GM19463 (cell line): ENCODE results near the gene XXYLT1.

Source experiments
- ATAC-seq: cut with Tn5 transposase; IDR thresholded peaks from one replicate; pipeline ENCODE4 v1.9.1; 2021; ENCODE audit warnings: mild to moderate bottlenecking, moderate library complexity; ENCODE audit not compliant: unreplicated experiment

XXYLT1 gene

DNA sequence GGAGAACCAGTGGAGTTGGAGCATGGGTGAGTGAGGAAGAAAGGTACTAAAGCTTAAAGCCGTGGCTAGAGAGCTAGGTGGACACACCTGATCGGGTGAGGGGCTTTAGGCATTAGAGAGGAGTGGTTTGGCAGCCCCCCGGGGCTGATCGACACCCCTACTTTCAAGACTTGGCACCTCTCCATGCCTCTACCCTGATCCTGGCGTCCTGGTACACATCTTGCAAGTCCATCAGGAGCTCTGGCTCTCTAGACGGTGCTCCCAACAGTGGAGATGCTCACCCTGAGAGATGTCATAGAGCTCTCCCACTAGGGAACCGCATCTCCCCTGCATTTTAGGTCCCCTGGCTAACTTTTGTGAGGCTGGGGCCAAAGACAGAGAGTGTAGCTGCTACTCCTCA is 98.1 kb downstream of the XXYLT1 start:
- no peak for ATAC-seq

DNA sequence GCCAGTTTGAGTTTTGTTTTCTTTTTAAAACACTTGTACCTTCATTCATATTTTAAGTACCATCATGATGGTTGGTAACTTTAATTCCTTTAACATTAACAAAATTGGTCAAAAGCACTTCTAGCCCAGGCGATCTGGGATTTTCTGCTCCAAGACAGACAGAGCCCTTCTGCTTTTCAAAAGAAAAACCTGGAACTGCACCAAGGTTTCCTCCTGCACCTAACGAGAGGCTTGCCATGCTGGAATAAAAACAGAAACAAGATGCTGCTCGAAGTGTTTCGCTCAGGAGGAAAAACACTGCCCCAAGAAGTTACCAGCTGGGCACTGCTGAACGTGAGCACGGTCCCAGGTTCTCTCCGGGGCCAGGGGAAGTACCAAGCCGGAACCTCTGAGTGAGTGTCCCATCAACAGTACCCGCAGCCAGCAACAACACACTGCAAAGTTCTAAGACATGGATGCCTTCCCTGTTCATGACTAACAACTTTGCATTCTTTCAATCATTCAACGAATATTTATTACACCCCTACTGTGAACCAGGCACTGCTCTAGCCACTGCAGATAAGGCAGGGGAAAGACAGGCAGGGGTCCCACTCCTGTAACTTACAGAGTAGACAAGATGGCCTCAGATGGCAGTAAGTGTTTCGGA is 98.8 kb downstream of the XXYLT1 start:
- ATAC-seq, result no peak

DNA sequence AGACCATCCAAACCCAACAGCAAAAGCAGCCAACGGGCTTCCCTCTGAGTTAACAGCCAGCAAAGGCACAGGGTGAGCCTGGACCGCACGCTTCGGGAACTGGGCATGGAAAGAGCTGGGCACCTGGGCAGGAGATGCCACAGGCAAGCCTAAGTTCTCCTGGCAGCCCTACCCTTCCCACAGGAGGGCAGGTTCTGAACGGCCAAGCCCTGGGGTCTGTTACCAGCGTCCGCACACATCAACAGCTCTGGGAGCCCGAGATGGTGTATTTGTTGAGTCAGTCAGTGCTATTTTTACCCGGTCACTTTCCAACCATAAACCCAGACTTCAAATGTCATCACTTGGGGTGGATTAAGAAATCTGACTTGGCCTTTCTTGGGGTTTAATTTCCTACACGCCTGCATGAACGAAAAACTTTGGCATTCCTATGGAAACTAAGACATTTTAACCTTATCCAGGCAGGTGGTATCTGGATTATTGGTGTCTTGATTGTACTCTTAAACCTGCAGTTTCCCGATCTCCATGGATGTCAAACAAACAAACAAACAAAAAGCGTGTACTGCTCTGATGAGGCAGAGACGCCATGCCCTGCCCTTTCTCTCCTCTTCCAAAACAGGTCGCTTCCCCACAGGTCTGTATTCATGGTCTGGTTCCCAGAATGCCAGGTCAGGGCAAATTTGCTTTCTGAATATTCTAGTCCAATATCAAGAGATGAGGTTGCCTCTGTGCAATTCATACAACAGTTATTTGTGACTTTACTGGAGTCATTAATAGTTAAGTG is 99.7 kb downstream of the XXYLT1 start:
- ATAC-seq, result no peak

DNA sequence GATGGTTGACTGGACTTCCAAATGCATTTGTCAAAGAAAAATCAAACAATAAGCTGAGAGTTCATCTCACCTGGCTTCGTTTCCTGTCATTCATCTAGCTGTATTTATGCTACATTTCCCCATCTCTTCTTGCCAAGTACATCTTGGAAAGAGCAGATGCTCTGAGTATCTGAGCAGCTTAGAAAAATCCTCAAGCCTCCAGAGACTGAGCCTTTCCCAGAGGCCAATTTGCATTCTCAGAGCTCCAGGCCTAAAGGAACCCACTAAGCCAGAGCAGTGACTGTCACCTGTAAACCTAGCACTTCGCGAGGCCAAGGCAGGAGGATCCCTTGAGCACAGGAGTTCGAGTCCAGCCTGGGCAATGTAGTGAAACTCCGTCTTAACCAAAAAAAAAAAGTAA is 100.5 kb downstream of the XXYLT1 start:
- no peak for ATAC-seq

DNA sequence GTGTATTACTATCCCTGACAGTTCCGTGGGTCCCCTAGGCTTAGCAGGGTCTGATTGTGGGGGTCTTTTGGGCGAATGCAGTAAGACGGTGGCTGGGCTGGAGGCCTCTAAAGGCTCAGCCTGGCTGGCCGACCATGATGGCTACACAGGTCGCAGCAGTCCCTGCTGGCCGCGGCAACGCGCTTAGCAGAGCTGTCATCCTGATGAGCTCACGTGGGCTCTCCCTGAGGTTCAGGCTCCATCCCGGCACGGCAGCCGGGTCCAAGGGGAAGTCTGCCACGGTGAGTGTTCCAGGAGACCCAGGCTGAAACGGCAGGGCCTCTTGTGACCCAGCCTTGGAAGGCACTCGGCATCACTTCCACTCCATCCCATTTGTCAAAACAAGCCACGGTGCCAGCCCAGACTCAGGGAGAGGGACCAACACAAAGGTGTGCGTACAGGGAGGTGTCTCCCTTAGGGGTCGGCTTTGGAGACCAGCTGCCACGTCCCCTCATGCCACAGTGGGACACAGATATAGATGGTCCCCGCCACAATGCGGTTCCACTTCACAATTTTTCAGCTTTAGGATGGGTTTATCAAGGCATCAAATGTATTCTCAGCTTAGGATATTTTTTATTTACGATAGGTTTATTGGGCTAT is 101.8 kb downstream of the XXYLT1 start:
- no peak for ATAC-seq

DNA sequence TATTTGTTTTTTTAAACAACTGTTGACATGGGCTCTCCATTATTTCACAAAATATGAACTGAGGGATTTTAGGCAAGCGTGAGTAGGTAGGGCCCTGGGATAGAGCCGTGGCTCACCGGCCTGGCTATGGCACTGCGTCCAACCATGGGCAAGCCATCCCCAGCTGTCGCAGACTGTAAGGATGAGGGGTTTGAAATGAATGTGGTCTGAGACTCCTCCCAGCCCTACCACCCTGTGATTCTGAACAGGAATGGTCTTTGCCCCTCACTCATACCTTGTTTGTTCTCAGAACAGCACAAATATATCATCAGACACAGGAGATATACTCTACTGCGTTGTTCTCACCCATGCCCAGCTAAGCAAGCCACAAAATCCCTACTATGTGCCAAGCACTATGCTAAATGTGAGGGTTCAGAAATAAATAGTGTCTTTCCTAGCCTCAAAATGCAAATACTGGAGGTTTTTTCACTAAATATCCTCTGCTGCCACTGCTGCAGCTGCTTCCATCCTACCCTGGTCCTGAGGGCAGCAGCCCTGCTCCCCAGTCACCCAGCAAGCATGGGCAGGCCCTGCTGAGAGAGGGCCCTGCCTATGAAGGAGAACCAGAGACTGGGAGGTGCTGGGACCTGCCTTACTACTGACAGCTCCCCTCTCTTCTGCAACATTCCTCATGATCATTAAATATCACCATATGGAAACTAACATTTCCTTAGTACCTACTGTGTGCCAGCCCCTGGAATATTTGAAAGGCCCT is 102.8 kb downstream of the XXYLT1 start:
- no peak for ATAC-seq

DNA sequence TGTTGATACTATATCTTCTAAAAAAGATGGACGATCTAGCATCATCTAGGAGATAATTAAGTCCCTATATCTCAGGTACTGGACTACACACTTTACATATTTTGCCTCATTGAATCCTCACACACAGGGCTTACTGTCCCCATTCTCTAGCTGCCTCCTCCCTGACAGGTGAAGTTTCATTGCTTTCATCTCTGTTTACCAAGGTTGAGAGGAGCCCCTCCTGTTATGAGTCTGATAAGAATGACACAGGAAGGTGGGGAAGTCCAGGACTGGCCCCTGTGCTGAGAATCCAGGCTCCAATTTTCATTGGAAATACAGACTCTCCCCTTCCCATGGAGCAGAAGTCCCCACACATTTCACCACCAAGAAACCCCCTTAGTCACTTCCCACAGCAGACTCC is 105.2 kb downstream of the XXYLT1 start:
- ATAC-seq, result no peak

DNA sequence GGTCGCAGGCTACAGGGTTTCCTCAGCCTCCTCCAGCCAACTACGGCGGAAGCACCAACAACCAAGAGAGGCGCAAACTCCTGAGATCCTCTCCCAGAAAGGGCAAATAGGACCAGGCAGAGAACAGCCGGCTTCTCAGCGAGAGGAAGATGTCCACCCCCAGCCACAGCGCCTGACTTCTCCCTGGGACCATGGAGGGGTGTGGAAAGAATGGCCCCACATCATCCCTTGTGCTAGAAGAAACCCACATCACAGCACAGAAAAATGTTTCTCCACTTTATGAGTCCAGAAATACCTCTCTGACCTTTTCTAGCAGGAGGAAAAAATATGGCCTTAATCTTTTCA is 105.7 kb downstream of the XXYLT1 start:
- no peak for ATAC-seq

DNA sequence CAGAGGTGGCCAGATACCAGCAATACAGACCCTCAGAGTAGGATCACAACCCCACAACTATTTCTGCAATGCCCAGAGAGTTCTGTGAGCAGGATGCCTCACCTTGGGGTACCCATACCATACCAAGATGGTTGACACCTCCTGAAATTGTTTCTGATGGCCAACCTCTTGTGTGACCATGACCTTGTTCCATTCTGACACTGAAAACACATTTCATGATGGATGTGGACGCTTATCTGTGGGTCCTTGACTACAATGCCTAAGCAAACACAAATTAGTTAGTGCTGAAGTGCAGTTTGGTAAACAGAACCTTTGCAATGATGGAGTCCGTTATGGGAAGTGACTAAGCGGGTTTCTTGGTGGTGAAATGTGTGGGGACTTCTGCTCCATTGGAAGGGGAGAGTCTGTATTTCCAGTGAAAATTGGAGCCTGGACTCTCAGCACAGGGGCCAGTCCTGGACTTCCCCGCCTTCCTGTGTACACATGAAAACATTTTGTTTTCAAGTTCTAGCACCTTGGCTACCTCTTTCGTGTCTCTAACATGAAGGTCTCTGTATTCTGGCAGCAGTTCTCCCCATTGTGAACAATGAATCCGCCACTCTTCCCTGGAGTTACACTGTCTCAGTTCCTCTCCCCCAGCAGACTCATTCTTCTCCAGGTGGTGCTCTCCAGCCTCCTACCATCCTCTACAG is 106.2 kb downstream of the XXYLT1 start:
- no peak for ATAC-seq

DNA sequence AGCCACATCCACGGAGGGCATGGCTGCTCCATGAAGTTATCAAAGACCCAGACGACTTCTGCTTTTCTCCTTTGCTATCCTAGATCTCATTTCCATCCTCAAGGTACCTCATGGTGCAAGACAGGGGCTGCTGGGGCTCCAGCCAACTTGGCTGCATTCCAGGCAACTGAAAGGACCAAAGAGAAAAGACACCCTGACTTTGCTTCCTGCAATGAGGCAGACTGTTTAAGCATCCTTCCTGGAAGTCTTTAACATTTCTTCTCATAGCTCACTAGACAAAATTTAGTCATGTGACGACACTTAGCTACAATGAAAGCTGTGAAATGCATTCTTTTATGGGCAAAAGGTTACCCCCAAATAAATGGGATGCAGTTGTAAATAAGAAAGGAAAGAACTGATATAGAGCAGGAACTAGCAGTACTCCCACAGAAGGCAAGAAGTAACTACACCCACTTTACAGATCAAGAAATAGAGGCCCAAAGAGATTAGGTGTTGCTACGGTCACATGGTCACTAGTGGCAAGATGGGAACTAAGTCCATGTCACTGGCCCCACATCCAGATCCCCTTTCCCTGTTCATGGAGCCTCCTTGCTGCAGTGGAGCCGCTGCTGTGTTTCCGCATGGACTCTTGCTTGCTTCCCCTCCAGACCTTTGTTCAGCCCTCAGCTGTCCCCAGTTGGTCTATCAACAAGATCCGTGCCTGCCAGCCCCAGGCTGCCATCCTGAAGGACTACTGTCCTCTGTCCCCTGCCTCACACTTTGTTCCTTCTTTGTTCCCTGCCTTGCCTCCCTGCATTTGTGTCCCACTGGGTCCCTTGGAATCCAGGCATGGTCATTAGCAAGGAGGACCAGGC is 107.0 kb downstream of the XXYLT1 start:
- no peak for ATAC-seq

DNA sequence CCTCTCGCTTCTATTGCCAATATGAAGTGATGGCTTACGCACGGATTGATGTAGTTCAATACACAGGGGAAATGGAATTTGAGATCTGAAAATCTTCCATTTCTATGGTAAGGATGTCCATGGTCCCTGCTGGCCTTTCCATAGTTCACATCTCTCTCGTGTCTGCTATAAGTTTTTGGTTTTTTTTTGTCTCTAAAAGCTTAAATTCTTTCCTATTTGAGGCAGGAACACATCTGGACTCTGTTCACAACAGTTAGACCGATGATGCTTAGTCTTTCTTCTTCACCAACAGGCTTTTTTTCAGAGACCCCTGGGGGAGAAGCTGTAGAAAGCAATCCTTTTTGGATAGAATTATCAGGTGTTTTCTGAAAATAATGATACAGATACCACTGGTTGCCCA is 108.1 kb downstream of the XXYLT1 start:
- ATAC-seq, result no peak

DNA sequence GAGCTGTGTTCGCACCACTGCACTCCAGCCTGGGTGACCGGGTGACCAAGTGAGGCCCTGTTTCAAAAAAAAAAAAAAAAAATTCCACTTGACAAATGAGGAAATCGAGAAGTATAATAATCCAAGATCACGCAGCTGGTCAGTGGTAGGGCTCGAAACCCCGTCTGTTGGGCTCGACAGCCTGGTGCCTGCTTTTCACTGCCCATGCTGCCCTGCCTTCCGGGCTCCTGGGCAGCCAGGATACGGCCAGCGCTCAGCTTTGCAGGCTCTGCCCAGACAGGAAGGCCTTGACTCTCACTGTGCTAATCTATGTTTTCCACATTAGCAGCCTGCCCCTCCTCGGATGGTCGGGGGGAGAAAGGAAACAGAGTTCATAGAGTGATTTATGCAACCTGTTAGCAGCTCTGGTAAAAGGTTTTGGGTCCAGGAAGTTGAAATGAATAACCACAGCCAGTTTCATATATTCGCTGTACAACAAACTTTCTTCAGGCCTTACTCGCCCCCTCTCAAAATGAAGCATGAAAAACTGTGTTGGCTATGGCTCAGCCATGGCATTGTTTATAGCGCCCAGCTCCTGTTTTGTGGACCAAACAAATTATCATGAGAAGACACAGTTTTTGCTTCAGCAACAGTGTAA is 108.8 kb downstream of the XXYLT1 start:
- ATAC-seq, result peak; percentile 56

DNA sequence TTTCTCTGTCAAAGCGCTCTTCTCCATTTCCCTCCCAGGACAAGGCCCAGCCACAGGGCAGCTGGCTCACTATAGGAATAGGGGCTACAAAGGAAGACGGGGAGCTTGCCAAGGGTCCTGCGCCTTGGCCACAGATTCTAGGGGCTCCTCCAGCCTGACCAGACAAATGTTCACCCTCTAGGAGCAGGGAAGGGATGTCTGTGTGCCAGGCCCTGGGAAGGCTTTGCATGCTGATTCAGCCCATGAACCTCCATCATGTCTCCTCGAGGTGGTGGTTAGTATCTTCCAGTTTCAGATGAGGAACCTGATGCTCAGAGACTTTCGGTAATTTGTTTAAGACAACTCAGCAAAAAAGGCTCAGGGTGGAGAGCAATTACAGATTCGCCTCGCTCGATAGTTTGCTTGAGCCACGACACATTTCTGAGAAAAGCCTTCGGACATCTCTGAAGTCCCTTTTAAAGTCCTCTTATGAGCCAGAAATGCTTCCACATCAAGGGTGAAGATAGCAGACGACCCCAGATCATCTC is 110.0 kb downstream of the XXYLT1 start:
- ATAC-seq, result no peak

DNA sequence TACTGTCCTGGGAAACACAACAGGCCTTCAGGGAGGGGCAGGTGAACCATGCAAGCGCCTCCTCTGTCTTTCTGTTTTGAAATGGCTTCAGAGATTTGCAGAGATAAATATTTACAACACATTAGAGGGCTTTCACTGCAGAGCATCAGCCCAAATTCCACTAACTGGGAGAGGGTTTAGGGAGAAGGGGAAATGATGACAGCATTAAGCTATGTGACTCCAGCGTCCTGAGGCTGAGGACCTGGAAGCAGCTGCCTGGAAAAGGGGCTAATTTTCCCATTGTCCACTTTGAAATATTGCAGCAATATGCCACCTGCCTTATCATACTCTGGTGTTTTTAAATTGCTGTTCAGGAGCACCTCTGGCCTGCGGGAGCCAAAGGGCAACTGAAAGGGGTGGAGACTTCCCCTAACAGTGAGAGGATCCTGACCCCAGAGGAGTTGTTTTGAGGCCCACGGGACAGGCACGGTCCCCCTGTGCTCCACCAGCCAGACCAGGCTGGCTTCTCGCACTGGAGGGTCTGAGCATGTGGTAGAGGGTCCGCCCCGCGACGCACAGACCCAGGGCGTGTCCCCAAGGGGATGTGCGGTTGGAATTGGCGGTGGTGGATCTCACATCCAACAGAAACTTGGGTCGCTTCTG is 110.6 kb downstream of the XXYLT1 start:
- ATAC-seq, result no peak

DNA sequence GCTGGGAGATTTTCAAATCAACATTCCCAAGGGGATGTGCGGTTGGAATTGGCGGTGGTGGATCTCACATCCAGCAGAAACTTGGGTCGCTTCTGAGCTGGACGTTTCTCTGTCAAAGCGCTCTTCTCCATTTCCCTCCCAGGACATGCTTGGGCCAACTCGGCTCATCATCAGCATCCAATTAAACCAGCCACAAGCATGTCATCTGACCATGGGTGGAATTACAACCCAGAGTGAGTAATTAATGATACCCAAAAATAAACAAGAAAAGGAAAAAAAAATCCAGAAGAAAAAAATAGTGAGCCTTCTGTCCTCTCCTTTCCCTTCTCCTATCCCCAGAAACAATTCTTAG is 111.2 kb downstream of the XXYLT1 start:
- ATAC-seq, result no peak

DNA sequence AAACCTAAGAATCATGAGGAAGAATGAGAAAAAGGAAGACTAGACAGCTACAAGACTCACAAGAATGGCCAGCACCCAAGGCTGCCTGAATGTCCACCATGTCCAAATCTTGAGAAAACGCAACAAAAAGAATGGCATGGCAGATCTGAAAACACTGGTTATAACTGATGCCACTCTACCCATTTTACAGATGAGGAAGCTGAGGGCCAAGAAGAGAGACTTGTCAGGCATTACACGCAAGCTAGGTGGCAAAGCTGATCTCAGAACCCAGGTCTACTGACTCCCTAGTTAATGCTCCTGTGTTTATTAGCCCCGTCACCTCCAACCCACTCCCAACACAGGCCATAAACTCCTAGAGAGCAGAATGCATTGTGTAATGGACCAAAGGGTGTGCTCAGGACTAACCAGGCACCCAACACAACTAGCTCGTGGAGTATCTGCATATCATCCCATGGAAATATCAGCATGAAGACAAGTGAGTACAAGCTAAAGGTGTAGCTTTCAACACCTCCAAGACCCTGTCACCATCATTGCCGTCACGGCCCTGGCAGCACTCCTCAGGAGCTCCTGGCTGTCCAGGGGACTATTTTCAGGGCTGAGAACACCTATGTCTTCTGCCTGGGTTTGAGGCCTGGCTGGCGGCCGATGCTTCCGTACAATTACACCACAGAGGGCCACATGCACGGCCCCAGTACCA is 111.7 kb downstream of the XXYLT1 start:
- no peak for ATAC-seq

DNA sequence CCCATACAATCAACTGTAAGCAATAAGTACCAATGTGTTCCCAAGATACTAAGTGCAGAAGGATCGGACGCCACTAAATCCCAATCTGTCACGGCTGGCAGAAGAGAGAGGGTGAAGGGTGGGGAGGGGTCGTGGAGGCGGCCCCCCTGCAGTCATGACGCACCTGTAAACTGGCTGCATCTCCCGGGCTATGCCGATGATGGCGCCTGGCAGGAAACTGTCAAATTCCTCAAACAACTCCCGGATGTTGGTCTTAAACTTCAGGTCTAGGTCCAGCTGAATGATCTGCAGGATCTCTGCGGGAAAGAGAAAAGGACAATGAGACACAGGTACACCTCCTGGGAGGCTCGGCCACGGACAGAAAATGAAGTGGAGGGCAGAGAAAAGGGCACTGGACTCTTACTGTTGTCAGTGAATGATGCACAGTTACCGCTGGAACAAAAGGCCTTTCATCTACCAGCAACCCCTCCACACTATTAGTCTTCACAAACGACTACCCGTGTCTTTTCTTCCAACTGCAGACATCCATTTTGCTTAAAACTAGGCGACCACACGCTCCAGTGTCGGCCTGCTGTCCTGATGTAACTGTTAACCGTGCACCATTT is 114.6 kb downstream of the XXYLT1 start:
- ATAC-seq, result no peak
